GM12878 (cell line): ENCODE measurements around the gene NUDT14. TPM values are rescaled to one million over a fixed set of nuclear protein-coding genes. Genes with fewer than 3 reads are reported as not detected.

ENCODE experiments used
- ATAC-seq: fragments of 200-7000 bp; cut with Tn5 transposase; 3 replicates; pipeline ENCODE4 v1.9.1; 2020; ENCODE audit warnings: mild to moderate bottlenecking, moderate library complexity
- BruUV-seq: library from RNA; stranded (reverse); fragments of 400-500 nt; replicated peaks from 2 replicates; lab custom pipeline; 2021; lab: Mats Ljungman, UMichigan
- CTCF ChIA-PET: fragments of 300-600 bp; sonication (Branson Sonifier 250); formaldehyde crosslinking; extraction: SDS; loops from one replicate; lab custom pipeline; 2021; ENCODE audit warnings: inconsistent platforms; lab: Yijun Ruan, JAX
- POLR2A ChIA-PET: fragments of 350-600 bp; formaldehyde crosslinking; extraction: SDS; loops from one replicate; lab custom pipeline; 2021; ENCODE audit warnings: inconsistent platforms; lab: Charles Lee
- RAD21 ChIA-PET: fragments of 300-600 bp; sonication (Branson Sonifier 250); formaldehyde crosslinking; loops from one replicate; lab custom pipeline; 2023; ENCODE audit warnings: antibody characterized with exemption; ENCODE audit not compliant: unreplicated experiment; lab: Charles Lee
- SMC1A ChIA-PET: fragments of 300-600 bp; sonication (Branson Sonifier 250); formaldehyde crosslinking; loops from one replicate; lab custom pipeline; 2023; ENCODE audit not compliant: unreplicated experiment, uncharacterized antibody; lab: Charles Lee
- DNase-seq: peaks from one replicate; pipeline ENCODE4 v3.0.0-alpha.2; 2011; ENCODE audit warnings: low read depth, low spot score
- FAIRE-seq: peaks from 3 replicates; lab custom pipeline; 2011; peaks lifted over from hg19 to GRCh38; lab: Jason Lieb, UNC
- H2AFZ ChIP-seq: 2 replicates; pipeline ENCODE4 v1.6.0; 2011; ENCODE audit warnings: low read depth, low read length, control low read depth; ENCODE audit not compliant: control insufficient read depth
- H3K27ac ChIP-seq: 2 replicates; pipeline ENCODE4 v1.5.1; 2011; ENCODE audit warnings: control low read depth; ENCODE audit not compliant: control insufficient read depth, insufficient read depth
- H3K27me3 ChIP-seq, 2 experiments: replicated peaks in 1 of 2; 2 replicates each; pipeline versions ENCODE4 v1.6.0 to v1.6.1; 2011; ENCODE audit warnings: low read length in 1 of 2; ENCODE audit not compliant: control insufficient read depth in 2 of 2, insufficient read depth in 2 of 2
- H3K36me3 ChIP-seq, 2 experiments: 2 replicates each; pipeline ENCODE4 v1.5.1; 2011; ENCODE audit warnings: low read length in 1 of 2; ENCODE audit not compliant: control insufficient read depth in 2 of 2, insufficient read depth in 2 of 2
- H3K4me1 ChIP-seq: 2 replicates; pipeline ENCODE4 v1.6.1; 2011; ENCODE audit warnings: mild to moderate bottlenecking, low read length, moderate library complexity, mixed read lengths; ENCODE audit not compliant: control insufficient read depth, insufficient read depth
- H3K4me2 ChIP-seq: 2 replicates; pipeline ENCODE4 v1.6.0; 2011; ENCODE audit warnings: control low read depth; ENCODE audit not compliant: control insufficient read depth, insufficient read depth
- H3K4me3 ChIP-seq: fragments of 200-600 bp; sonication (generic); 2 replicates; pipeline ENCODE4 v1.5.1; 2016
- H3K79me2 ChIP-seq: 2 replicates; pipeline ENCODE4 v1.6.0; 2011; ENCODE audit warnings: low read length; ENCODE audit not compliant: control insufficient read depth, insufficient read depth
- H3K9ac ChIP-seq: 2 replicates; pipeline ENCODE4 v1.8.0; 2011; ENCODE audit warnings: low read length, control low read depth, mixed read lengths; ENCODE audit not compliant: control insufficient read depth, insufficient read depth
- H3K9me3 ChIP-seq: replicated peaks from 3 replicates; pipeline ENCODE4 v1.5.1; 2011; ENCODE audit warnings: mild to moderate bottlenecking, low read length; ENCODE audit not compliant: control insufficient read depth, insufficient read depth
- H4K20me1 ChIP-seq: 2 replicates; pipeline ENCODE4 v1.6.0; 2011; ENCODE audit not compliant: control insufficient read depth, insufficient read depth
- CBFB ChIP-seq: IDR thresholded peaks from 2 replicates; pipeline ENCODE4 v1.6.1; 2016; ENCODE audit warnings: antibody characterized with exemption, low read depth
- HDAC2 ChIP-seq: fragments of 200-600 bp; sonication (generic); IDR thresholded peaks from 2 replicates; pipeline ENCODE4 v1.6.1; 2017
- IKZF1 ChIP-seq: fragments of 450-650 bp; conservative IDR thresholded peaks from 2 replicates; pipeline ENCODE4 v1.6.1; 2017; ENCODE audit warnings: antibody characterized with exemption, mild to moderate bottlenecking
- POU2F2 ChIP-seq: IDR thresholded peaks from 3 replicates; pipeline ENCODE4 v1.6.1; 2011; ENCODE audit warnings: low read depth, mild to moderate bottlenecking, low read length, borderline replicate concordance
- RB1 ChIP-seq: fragments of 450-650 bp; formaldehyde crosslinking; IDR thresholded peaks from 2 replicates; pipeline ENCODE4 v1.6.1; 2017; ENCODE audit warnings: mild to moderate bottlenecking, borderline replicate concordance
- SMAD1 ChIP-seq: fragments of 450-650 bp; IDR thresholded peaks from 2 replicates; pipeline ENCODE4 v1.6.1; 2018; ENCODE audit warnings: mild to moderate bottlenecking, low read depth; ENCODE audit not compliant: partially characterized antibody
- TCF3 ChIP-seq: IDR thresholded peaks from 2 replicates; pipeline ENCODE4 v1.6.1; 2012; ENCODE audit warnings: low read depth, mild to moderate bottlenecking, low read length, borderline replicate concordance; ENCODE audit not compliant: insufficient read depth
- TCF7 ChIP-seq: IDR thresholded peaks from 2 replicates; pipeline ENCODE4 v1.6.1; 2014; ENCODE audit warnings: antibody characterized with exemption, borderline replicate concordance
- ZSCAN29 ChIP-seq: fragments of 450-650 bp; IDR thresholded peaks from 2 replicates; pipeline ENCODE4 v1.6.1; 2017; ENCODE audit warnings: mild to moderate bottlenecking, moderate library complexity
- WGBS: methylation state at CpG from one replicate; pipeline ENCODE4 v1.1.6; 2016; ENCODE audit warnings: low lambda C conversion rate; ENCODE audit not compliant: insufficient replicate concordance, insufficient coverage; ENCODE audit errors: missing lambda C conversion rate; 5-methylcytosine and 5-hydroxymethylcytosine counted together
- in situ Hi-C: fragments of 300-500 bp; cut with MboI; formaldehyde crosslinking; loops from 9 replicates; pipeline ENCODE4 v1.14.3; 2018; ENCODE audit warnings: mixed read lengths
- intact Hi-C: fragments of 100-400 bp; cut with micrococcal nuclease; formaldehyde crosslinking; loops from one replicate; pipeline ENCODE4 v1.14.2; 2022; ENCODE audit not compliant: unreplicated experiment
- polyA plus RNA-seq, 11 experiments: library from polyadenylated mRNA; depleted of rRNA in 4 of 11; unstranded in 6 of 11; stranded (reverse) in 5 of 11; fragments of >200 nt; fragmentation: Nextera tagmentation in 4 of 11; fragmentation: Illumina TruSeq in 1 of 11; extraction: Ambion mirVana in 4 of 11; extraction: Trizol in 1 of 11; gene quantifications; 1 replicate in 1 of 11; 2 replicates in 10 of 11; pipeline versions ENCODE4 v1.2.1 to v1.2.3, GENCODE V29; 2011 to 2016; ENCODE audit warnings: inconsistent platforms in 2 of 11, missing spikeins in 2 of 11, low read depth in 1 of 11
- total RNA-seq, 4 experiments: library from RNA; depleted of rRNA in 3 of 4; stranded (reverse); fragments of >200 nt in 3 of 4; fragmentation: Illumina TruSeq in 1 of 4; extraction: Trizol in 1 of 4; gene quantifications; 2 replicates each; pipeline versions ENCODE4 v1.2.1 to v1.2.3, GENCODE V29; 2013 to 2021
- TF ChIP-seq, protein P1 (sequence below): IDR thresholded peaks from 2 replicates; pipeline ENCODE4 v1.6.1; 2012; ENCODE audit warnings: low read depth, low read length, improper control_type of control experiment
- TF ChIP-seq, protein P2 (sequence below): fragments of 450-650 bp; IDR thresholded peaks from 2 replicates; pipeline ENCODE4 v1.6.1; 2017; ENCODE audit warnings: low read depth, mild to moderate bottlenecking, moderate library complexity
- TF ChIP-seq, protein P3 (sequence below): IDR thresholded peaks from 2 replicates; pipeline ENCODE4 v1.6.1; 2012; ENCODE audit warnings: improper control_type of control experiment, low read depth, low read length; ENCODE audit not compliant: insufficient replicate concordance
- TF ChIP-seq, protein P4 (sequence below): IDR thresholded peaks from 2 replicates; pipeline ENCODE4 v1.6.1; 2011; ENCODE audit warnings: low read depth, mild to moderate bottlenecking, low read length, moderate library complexity, borderline replicate concordance; ENCODE audit errors: extremely low read depth
- TF ChIP-seq, protein P5 (sequence below): IDR thresholded peaks from 2 replicates; pipeline ENCODE4 v1.6.1; 2011; ENCODE audit warnings: borderline replicate concordance, low read depth, mild to moderate bottlenecking, moderate library complexity, low read length; ENCODE audit not compliant: insufficient read depth, poor library complexity, severe bottlenecking

Gene NUDT14
- total and polyA plus RNA-seq, 10 of the 15 experiments (the other 5 are each of a cell fraction or from before 2014, with no cell fraction given), result 0.62 to 6.8 (median 4.3) TPM; not detected in 1

DNA sequence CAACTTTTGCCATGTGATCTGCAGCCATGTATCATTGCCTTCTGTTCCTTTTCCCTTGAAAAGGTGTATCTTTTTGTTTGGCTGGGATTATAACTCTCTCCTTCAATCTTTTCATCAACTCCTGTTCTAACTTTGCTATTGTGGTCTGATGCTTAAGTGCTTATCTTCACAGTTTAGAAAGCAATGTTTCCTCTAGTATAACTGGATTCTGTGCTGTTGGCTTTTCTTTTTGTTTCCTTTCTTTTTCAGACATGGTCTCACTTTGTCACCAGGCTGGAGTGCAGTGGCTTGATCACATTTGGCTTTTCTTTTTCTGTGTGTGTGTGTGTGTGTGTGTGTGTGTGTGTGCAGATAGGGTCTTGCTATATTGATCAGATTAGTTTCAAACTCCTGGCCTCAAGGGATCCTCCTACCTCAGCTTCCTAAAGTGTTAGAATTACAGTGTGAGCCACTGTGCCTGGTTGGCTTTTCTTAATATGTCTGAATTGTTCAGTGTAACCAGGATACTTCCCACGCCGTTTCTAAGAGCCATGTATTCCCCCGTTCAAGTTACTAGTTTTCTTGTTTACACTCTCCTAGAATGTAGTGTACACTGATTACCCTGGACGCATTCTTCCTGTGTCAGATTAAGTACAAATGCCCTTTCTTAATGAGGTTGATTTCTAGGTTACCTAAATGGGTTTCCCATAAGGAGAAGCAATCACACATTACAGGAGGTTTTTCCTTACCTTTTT is 48.0 kb downstream of the NUDT14 start:
- Histone ChIP-seq H3K4me1 (no peaks in the 10 kb centered on the region), H3K4me2 (no peak overlapping the region), H3K27ac (no peak overlapping the region), H4K20me1 (no peaks in the 10 kb centered on the region), H3K36me3 (no peaks in the 10 kb centered on the region), H2AFZ (no peak overlapping the region), H3K4me3 (no peak overlapping the region), H3K9ac (no peak overlapping the region), H3K79me2 (no peaks in the 10 kb centered on the region), H3K27me3 (no peaks in the 10 kb centered on the region), H3K9me3 (no peaks in the 10 kb centered on the region; the same call in 1 of the 3 replicates)
- intact Hi-C loops, result no loop called here
- ChIA-PET RAD21 (no interaction called here), POLR2A (no interaction called here), CTCF (no interaction called here), SMC1A (no interaction called here)
- no peak for FAIRE-seq
- in situ Hi-C loops, result no loop called here
- no peak for DNase-seq
- no TSS peak for BruUV-seq
- ATAC-seq, result no peak
- WGBS, result 9% methylated on average over 4 of the region's 4 CpGs
- TF ChIP-seq, protein P1, sequence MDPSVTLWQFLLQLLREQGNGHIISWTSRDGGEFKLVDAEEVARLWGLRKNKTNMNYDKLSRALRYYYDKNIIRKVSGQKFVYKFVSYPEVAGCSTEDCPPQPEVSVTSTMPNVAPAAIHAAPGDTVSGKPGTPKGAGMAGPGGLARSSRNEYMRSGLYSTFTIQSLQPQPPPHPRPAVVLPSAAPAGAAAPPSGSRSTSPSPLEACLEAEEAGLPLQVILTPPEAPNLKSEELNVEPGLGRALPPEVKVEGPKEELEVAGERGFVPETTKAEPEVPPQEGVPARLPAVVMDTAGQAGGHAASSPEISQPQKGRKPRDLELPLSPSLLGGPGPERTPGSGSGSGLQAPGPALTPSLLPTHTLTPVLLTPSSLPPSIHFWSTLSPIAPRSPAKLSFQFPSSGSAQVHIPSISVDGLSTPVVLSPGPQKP, result no peak
- TF ChIP-seq HDAC2, result no peak
- TF ChIP-seq IKZF1, result no peak
- TF ChIP-seq SMAD1, result no peak
- no peak for TF ChIP-seq CBFB
- TF ChIP-seq, protein P2, sequence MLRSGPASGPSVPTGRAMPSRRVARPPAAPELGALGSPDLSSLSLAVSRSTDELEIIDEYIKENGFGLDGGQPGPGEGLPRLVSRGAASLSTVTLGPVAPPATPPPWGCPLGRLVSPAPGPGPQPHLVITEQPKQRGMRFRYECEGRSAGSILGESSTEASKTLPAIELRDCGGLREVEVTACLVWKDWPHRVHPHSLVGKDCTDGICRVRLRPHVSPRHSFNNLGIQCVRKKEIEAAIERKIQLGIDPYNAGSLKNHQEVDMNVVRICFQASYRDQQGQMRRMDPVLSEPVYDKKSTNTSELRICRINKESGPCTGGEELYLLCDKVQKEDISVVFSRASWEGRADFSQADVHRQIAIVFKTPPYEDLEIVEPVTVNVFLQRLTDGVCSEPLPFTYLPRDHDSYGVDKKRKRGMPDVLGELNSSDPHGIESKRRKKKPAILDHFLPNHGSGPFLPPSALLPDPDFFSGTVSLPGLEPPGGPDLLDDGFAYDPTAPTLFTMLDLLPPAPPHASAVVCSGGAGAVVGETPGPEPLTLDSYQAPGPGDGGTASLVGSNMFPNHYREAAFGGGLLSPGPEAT, result no peak
- TF ChIP-seq ZSCAN29, result no peak
- TF ChIP-seq, protein P3, sequence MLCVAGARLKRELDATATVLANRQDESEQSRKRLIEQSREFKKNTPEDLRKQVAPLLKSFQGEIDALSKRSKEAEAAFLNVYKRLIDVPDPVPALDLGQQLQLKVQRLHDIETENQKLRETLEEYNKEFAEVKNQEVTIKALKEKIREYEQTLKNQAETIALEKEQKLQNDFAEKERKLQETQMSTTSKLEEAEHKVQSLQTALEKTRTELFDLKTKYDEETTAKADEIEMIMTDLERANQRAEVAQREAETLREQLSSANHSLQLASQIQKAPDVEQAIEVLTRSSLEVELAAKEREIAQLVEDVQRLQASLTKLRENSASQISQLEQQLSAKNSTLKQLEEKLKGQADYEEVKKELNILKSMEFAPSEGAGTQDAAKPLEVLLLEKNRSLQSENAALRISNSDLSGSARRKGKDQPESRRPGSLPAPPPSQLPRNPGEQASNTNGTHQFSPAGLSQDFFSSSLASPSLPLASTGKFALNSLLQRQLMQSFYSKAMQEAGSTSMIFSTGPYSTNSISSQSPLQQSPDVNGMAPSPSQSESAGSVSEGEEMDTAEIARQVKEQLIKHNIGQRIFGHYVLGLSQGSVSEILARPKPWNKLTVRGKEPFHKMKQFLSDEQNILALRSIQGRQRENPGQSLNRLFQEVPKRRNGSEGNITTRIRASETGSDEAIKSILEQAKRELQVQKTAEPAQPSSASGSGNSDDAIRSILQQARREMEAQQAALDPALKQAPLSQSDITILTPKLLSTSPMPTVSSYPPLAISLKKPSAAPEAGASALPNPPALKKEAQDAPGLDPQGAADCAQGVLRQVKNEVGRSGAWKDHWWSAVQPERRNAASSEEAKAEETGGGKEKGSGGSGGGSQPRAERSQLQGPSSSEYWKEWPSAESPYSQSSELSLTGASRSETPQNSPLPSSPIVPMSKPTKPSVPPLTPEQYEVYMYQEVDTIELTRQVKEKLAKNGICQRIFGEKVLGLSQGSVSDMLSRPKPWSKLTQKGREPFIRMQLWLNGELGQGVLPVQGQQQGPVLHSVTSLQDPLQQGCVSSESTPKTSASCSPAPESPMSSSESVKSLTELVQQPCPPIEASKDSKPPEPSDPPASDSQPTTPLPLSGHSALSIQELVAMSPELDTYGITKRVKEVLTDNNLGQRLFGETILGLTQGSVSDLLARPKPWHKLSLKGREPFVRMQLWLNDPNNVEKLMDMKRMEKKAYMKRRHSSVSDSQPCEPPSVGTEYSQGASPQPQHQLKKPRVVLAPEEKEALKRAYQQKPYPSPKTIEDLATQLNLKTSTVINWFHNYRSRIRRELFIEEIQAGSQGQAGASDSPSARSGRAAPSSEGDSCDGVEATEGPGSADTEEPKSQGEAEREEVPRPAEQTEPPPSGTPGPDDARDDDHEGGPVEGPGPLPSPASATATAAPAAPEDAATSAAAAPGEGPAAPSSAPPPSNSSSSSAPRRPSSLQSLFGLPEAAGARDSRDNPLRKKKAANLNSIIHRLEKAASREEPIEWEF, result no peak
- TF ChIP-seq POU2F2, result no peak
- TF ChIP-seq, protein P4, sequence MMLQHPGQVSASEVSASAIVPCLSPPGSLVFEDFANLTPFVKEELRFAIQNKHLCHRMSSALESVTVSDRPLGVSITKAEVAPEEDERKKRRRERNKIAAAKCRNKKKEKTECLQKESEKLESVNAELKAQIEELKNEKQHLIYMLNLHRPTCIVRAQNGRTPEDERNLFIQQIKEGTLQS, result no peak
- no peak for TF ChIP-seq TCF7
- TF ChIP-seq, protein P5, sequence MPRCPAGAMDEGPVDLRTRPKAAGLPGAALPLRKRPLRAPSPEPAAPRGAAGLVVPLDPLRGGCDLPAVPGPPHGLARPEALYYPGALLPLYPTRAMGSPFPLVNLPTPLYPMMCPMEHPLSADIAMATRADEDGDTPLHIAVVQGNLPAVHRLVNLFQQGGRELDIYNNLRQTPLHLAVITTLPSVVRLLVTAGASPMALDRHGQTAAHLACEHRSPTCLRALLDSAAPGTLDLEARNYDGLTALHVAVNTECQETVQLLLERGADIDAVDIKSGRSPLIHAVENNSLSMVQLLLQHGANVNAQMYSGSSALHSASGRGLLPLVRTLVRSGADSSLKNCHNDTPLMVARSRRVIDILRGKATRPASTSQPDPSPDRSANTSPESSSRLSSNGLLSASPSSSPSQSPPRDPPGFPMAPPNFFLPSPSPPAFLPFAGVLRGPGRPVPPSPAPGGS, result no peak
- no peak for TF ChIP-seq RB1
- TF ChIP-seq TCF3, result no peak
